Stimulated activated naive CD8-positive, alpha-beta T cell treated with anti-CD3 and anti-CD28 coated beads, Interleukin-15, Interleukin-2, amounts not matched to agents 100 ng/mL and 50 ng/mL, for 24 hours (primary cell): Measurements from ENCODE around the gene RAB40B.
A peak's percentile ranks its signal among the peaks of the same experiment; 100 is the strongest.

ENCODE experiments used
- H3K27ac Mint-ChIP-seq: one replicate; pipeline ENCODE4 v1.8.0; 2021; ENCODE audit warnings: mild to moderate bottlenecking, mixed read lengths
- H3K27me3 Mint-ChIP-seq: one replicate; pipeline ENCODE4 v1.8.0; 2021; ENCODE audit warnings: mixed read lengths
- H3K36me3 Mint-ChIP-seq: one replicate; pipeline ENCODE4 v1.8.0; 2021; ENCODE audit warnings: low read depth, mixed read lengths
- H3K4me1 Mint-ChIP-seq: one replicate; pipeline ENCODE4 v1.8.0; 2021; ENCODE audit warnings: low read depth, mixed read lengths
- H3K4me3 Mint-ChIP-seq: one replicate; pipeline ENCODE4 v1.8.0; 2021; ENCODE audit warnings: mild to moderate bottlenecking, mixed read lengths
- H3K9me3 Mint-ChIP-seq: one replicate; pipeline ENCODE4 v1.8.0; 2021; ENCODE audit warnings: mixed read lengths

The RAB40B gene

DNA sequence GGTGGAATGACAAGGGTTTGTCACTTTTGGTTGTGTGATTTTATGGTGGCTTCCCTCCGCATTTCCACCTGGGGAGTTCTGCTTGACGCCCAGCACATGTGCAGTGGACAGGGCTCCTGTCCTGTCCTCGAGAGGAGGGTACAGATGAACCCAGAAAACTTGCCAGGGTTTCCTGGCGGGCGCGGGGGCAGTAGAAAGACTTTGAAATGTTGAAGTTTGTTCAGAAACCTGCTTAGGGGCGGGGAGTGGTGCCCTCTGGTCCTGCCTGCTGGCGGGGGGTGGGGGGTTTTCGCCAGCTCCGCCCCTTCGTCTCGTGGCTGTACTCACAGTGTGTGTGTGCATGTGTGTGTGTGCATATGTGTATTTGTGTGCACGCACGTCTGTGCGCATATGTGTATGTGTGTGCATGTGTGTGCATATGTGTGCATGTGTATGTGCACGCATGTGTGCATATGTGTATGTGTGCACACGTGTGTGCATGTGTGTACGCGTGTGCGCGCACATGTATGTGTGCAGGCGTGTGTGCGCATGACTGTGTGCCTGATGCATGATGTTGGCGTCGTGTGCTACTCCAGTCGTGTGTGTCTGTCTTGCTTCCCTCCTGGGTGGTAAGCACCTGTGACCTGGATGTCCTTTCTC is 24.8 kb upstream of the RAB40B start:
- no peak overlapping the region for H3K4me3 Mint-ChIP-seq
- H3K27ac Mint-ChIP-seq = no peak overlapping the region
- no peaks in the 10 kb centered on the region for H3K9me3 Mint-ChIP-seq
- peaks cover 39% of the 10 kb centered on the region for H3K36me3 Mint-ChIP-seq
- H3K4me1 Mint-ChIP-seq = peaks cover 4% of the 10 kb centered on the region
- no peaks in the 10 kb centered on the region for H3K27me3 Mint-ChIP-seq

DNA sequence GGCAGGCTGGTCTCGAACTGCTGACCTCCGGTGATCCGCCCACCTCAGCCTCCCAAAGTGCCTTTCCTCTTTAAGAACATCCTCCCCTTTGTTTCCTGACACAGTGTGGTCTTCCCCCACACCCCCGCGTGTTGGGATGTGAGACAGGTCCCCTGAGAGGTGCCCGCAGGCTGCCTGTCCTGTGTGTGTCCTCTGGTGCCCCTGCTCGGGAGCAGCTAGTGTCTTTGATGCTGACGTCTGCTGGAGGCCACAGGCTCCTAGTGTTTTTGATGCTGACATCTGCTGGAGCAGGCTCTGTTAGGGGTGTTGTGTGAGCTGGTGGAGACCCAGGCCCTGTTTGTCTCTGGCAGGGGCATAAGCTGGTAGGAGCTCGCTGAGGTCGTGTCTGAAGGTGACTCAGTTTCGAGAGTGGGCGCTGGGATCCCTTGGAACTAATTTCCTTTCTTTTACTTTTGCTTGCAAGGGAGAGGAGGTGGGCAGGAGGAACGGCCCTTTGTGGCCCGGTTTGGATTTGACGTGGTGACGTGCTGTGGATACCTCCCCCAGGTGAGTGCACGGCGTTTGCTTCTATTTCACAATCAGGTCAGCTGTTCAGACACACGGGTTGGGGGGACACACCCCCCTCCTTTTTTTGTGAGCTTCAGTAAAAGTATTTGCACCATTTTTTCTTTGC is 24.0 kb upstream of the RAB40B start:
- Mint-ChIP-seq H3K4me1 (peaks cover 13% of the 10 kb centered on the region), H3K36me3 (peaks cover 39% of the 10 kb centered on the region), H3K9me3 (no peaks in the 10 kb centered on the region), H3K27me3 (no peaks in the 10 kb centered on the region), H3K4me3 (no peak overlapping the region), H3K27ac (no peak overlapping the region)

DNA sequence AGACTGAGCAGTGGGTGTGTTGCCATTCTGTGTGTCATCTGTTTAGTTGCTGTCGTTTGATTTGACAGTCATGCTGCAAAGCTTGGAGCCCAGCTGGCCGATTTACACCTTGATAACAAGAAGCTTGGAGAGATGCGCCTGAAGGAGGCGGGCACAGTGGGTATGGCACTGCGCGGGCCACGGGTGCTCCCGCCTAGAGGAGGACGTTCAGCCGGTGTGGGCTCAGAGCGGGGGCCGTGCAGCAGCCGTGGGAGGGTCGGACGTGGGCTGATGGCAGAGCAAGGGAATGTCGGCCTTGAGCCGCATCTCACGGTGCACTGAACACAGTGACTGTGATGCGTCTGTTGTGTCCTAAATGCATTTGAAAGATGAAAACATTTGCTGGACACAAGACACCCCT is 21.7 kb upstream of the RAB40B start:
- Mint-ChIP-seq H3K36me3 (peaks cover 33% of the 10 kb centered on the region), H3K9me3 (no peaks in the 10 kb centered on the region), H3K4me1 (peaks cover 23% of the 10 kb centered on the region), H3K4me3 (no peak overlapping the region), H3K27me3 (no peaks in the 10 kb centered on the region), H3K27ac (no peak overlapping the region)

DNA sequence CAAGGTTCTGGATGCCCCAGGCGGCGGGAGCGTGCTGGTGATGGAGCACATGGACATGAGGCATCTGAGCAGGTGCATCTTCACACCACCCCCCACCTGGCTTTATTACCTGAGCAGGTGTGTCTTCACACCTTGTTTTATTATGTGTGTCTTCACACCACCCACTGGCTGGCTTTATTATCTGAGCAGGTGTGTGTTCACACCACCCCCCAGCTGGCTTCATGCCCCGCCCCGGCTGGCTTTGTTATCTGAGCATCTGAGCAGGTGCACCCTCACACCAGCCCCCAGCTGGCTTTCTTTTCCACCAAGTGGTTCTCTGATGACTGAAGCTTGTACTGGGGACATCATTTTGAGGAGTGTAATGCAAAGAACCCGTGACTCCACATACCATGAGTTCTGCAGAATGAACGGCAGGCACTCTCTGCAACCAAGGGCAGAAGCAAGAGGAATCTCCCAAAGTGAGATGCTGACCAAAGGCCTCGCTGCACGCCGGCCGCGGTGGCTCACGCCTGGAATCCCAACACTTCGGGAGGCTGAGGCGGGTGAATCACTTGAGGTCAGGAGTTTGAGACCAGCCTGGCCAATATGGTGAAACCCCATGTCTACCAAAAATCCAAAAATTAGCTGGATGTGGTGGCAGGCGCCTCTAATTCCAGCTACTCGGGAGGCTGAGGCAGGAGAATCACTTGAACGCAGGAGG is 20.6 kb upstream of the RAB40B start:
- no peaks in the 10 kb centered on the region for H3K9me3 Mint-ChIP-seq
- no peak overlapping the region for H3K27ac Mint-ChIP-seq
- H3K4me1 Mint-ChIP-seq = peaks cover 23% of the 10 kb centered on the region
- no peak overlapping the region for H3K4me3 Mint-ChIP-seq
- no peaks in the 10 kb centered on the region for H3K27me3 Mint-ChIP-seq
- peaks cover 33% of the 10 kb centered on the region for H3K36me3 Mint-ChIP-seq

DNA sequence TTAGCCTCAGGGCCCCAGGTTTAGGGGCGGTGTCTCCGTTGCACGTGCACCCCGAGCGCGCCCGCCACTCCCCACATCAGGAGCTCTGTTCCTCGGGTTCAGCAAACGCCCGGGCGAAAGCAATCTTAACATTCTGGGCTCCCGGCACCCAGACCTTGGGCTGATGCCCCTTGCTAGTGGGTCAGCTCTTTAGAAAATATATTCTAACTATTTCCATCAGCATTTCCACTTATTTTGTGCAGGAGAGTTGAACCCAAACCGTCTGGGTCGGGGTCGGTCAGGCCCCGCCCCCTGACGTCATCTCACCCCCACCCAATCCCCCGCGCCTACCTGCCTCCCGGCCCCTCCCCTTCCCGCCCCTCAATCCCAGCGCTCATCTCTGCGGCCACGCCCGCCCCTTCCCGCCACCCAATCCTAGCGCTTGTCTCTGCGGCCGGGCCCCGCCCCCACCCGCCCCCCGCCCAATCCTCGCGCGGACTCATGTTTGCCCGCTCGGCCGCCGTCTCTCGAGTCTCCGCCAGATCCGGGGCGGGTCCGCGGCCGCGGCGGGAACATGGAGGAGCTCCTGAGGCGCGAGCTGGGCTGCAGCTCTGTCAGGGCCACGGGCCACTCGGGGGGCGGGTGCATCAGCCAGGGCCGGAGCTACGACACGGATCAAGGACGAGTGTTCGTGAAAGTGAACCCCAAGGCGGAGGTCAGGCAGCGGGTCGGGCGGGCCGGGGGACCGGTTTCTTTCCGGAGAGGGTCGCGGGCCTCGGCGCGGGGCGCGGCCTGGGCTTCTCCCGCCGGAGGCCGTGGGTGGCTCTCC is 17.9 kb upstream of the RAB40B start, which contains the start of gene FN3KRP:
FN3KRP (plus strand) TSS at position 504 of the 808 bp plus-strand sequence; CDS start at position 554, 50 bp downstream.
- Mint-ChIP-seq H3K27me3 (no peaks in the 10 kb centered on the region), H3K4me3 (peak within 1 kb of the TSS; percentile 95), H3K9me3 (no peaks in the 10 kb centered on the region), H3K4me1 (peaks cover 23% of the 10 kb centered on the region), H3K36me3 (peaks cover 18% of the 10 kb centered on the region), H3K27ac (peak within 1 kb of the TSS; percentile 95)

DNA sequence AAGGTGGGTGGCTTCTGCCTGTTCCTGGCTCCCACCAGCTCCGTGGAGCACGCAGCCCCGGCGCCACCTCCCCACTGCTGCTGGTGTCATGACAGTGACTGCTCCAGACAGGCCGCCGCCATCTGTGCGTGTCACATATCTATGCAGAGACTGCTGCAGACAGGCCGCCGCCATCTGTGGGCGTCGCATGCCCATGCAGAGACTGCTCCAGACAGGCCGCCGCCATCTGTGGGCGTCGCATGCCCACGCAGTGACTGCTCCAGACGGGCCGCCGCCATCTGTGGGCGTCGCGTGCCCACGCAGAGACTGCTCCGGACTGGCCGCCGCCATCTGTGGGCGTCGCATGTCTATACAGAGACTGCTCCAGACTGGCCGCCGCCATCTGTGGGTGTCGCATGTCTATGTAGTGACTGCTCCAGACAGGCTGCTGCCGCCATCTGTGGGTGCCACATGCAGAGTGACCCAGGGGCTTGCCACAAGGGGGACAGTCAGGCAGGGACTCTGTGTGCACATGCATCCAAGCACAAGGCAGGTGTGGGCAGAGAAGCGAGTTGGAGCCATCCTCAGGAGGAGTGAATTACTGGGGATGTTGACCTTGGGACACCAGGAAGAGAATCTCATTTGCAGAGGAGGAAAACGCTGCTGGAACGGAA is 14.7 kb upstream of the RAB40B start:
- Mint-ChIP-seq H3K27me3 (no peaks in the 10 kb centered on the region), H3K4me3 (no peak overlapping the region), H3K9me3 (no peaks in the 10 kb centered on the region), H3K4me1 (peaks cover 19% of the 10 kb centered on the region), H3K36me3 (peaks cover 6% of the 10 kb centered on the region), H3K27ac (no peak overlapping the region)

DNA sequence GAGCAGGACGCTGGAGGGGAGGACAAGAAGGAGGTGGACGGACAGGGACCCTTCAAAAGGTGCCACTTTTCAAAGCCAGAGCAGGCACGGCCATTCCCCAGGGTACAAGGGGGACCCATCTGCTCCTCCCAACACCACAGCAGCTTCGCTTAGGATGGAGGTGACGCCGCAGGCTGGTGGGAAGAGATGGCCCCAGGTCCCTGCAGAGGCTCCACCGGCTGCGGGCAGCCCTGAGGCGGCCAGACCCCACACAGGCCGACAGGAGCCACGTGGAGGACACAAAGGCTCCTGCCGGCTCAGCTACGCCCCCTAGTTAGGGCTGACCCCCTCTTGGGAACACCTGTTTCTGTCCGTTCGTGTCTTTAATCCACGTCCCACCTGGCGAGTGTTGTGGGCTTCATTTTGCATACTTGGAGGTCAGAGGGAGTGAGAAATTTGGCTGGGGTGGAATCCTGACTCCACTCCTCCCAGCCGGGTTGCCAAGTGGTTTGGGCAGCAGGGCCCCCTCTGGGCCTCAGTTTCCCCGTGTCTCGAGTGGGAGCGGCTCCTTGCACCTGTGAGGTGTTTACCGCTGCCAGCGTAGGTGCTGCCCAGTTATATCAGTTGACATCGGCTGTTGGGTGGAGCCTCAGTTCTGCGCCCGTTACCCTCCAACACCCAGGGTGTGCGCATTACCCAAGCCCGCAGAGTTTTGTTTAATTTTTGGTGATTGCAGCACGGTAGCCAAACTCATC is 12.2 kb upstream of the RAB40B start:
- H3K4me3 Mint-ChIP-seq = no peak overlapping the region
- no peak overlapping the region for H3K27ac Mint-ChIP-seq
- H3K36me3 Mint-ChIP-seq = no peaks in the 10 kb centered on the region
- H3K27me3 Mint-ChIP-seq = no peaks in the 10 kb centered on the region
- peaks cover 9% of the 10 kb centered on the region for H3K4me1 Mint-ChIP-seq
- no peaks in the 10 kb centered on the region for H3K9me3 Mint-ChIP-seq

DNA sequence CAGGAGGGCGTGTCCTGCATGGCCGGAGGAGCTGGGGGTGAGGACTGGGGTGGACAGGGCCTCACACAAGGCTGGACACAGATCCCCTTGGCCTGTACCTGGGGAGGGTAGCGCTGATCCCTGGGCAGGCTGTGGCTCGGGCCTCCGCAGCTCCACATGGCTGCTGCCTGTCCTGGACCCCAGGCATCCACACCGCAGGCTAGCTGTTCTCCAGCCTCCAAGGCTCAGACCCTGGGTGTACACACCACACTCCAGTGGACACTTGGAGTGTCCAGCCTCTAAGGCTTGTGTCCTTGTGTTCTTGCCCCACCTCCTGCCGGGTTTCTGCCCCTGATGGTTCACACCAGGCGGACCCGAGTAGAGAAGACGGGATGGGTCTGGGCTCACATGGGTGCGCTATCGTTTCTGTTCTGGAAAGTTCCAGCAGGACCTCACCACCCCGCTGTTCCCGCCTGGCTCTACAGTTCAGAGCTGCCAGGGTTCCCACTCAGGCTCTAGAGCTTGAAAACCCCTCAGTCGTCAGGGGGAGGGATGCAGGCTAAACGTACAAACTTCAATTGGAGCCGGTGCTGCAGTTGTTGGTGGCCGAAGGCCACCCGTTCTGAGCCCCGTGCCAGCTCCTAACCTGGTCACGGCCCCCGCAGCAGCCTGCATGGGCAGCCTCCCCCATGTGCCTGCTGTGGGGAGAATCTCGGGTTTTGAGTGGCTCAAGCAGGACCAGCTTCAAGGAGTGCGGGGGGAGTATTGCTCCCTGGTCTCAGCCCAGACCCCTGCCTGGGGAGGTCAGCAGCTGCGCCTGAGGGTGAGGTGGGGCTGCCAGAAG is 11.4 kb upstream of the RAB40B start:
- Mint-ChIP-seq H3K27ac (no peak overlapping the region), H3K4me1 (peaks cover 8% of the 10 kb centered on the region), H3K9me3 (no peaks in the 10 kb centered on the region), H3K36me3 (no peaks in the 10 kb centered on the region), H3K27me3 (no peaks in the 10 kb centered on the region), H3K4me3 (no peak overlapping the region)

DNA sequence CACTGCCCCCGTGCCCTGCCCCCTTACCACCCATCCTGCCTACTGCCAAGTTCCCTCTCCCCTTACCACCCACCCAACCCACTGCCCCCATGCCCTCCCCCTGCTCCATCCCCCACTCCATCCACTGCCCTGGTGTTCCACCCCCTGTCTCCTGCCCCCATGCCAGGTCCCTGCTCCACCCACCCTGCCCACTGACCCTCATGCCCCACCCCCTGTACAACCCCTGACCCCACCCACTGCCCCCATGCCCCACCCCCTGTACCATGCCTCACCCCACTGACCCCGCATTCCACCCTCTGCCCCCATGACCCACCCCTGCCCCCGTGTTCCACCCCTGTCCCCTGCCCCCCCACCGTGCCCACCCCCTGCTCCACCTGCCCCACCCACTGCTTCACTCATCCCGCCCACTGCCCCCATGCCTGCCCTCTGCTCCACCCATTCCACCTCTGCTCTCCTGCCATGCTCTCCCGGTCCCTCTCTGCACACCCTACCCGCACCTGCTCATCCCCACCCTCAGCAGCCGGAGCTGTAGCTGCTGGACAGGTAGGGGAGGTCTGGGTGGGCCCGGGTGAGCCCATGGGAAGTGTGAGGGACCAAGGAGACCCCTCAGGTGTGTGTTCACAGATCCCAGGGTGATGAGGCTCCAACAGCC is 10.7 kb upstream of the RAB40B start:
- H3K36me3 Mint-ChIP-seq = no peaks in the 10 kb centered on the region
- peaks cover 8% of the 10 kb centered on the region for H3K4me1 Mint-ChIP-seq
- H3K4me3 Mint-ChIP-seq = no peak overlapping the region
- no peaks in the 10 kb centered on the region for H3K27me3 Mint-ChIP-seq
- H3K27ac Mint-ChIP-seq = no peak overlapping the region
- no peaks in the 10 kb centered on the region for H3K9me3 Mint-ChIP-seq

DNA sequence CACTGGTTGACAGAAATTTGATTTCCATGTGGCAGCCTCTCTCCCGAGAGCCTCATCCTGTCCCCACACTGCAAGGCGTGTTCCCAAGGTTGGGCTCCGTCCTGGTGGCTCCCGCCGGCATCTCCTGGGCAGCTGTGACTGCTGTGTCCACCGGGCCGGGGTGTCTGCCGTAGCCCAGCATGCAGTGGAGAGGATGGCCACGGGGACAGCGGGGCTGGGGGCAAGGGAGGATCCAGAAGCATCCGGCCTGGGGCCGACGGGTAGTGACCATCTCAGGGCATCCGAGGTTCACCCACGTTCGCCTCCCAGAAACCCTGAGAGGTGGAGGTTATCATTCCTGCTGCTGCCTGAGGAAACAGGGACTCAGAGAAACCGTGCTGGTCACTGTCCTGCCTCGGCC is 7.3 kb upstream of the RAB40B start:
- Mint-ChIP-seq H3K4me3 (no peak overlapping the region), H3K9me3 (no peaks in the 10 kb centered on the region), H3K27ac (no peak overlapping the region), H3K4me1 (peaks cover 8% of the 10 kb centered on the region), H3K27me3 (no peaks in the 10 kb centered on the region), H3K36me3 (no peaks in the 10 kb centered on the region)

DNA sequence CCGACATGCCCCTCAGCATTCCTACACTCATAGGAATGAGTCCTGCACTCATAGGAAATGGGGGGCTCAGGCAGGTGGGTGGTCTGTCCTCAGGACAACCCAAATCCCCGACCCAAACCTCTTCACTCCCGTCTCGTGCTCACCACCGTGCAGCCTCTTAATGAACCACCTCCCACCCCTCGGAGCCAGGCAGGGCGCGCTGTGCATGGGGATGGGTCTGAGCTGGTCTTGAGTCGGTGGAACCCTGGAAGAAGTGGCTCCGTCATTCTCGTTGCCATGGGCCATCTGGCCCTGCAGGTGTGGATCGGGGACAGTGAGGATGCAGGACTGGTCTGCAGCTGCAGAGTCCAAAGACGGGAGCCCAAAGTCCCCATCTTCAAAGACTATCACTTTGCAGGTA is 6.4 kb upstream of the RAB40B start:
- Mint-ChIP-seq H3K27me3 (no peaks in the 10 kb centered on the region), H3K4me1 (peaks cover 8% of the 10 kb centered on the region), H3K4me3 (no peak overlapping the region), H3K27ac (no peak overlapping the region), H3K36me3 (no peaks in the 10 kb centered on the region), H3K9me3 (no peaks in the 10 kb centered on the region)

DNA sequence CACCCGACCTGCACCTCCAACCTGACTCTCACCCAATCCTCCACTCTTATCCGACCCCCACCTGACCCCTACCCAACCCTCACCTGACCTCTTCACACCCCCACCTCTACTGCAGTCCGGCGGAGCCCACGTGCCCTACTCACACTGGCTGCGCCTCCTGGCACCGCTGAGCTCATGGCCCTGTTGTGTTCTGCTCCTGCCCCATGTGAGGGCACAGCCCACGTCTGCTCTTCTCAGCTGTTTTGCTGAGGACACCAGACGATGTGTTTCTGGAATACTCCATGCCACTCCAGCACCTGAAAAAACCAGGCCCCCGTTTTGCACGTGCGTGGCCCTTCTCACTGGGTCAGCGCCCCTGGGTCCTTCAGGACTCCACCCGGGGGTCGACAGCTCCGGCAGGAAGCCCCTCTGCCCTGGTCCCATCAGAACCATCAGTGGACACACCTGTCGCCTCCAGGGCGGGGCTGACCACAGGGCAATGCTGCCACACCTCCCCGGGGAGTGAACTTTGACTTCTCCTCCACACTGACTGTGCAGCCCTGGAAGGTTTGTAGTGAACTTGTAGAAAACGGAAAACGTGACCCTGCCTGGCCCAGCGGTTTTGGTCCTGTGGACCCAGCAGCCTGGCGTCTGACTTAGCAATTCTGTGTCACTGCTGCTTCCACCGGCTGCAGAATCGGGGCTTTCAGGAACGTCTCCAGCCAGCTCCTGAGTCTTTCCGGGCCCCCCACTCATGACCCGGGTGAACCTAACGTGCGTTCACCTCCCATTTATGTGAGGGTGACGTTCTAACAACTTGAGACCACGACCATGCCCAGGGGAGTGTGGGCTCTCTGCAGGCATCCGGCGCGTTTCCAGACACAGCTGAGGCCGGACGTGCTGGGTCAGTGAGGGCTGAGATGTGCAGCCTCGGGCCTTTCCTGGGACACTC is 5.7 kb upstream of the RAB40B start:
- H3K4me1 Mint-ChIP-seq = peaks cover 12% of the 10 kb centered on the region
- no peaks in the 10 kb centered on the region for H3K36me3 Mint-ChIP-seq
- H3K9me3 Mint-ChIP-seq = no peaks in the 10 kb centered on the region
- no peak overlapping the region for H3K4me3 Mint-ChIP-seq
- no peaks in the 10 kb centered on the region for H3K27me3 Mint-ChIP-seq
- H3K27ac Mint-ChIP-seq = no peak overlapping the region
